HCT116 (cell line): ENCODE data around the gene KLHL11. TPM values are rescaled to one million over a fixed set of nuclear protein-coding genes. Genes with fewer than 3 reads are reported as not detected.

ENCODE experiments used
- ATAC-seq: fragments of 200-7000 bp; cut with Tn5 transposase; 2 replicates; pipeline ENCODE4 v1.9.1; 2020; ENCODE audit warnings: mild to moderate bottlenecking, moderate library complexity
- BruUV-seq: library from RNA; stranded (reverse); fragments of 400-500 nt; replicated peaks from 2 replicates; lab custom pipeline; 2021; lab: Mats Ljungman, UMichigan
- CTCF ChIA-PET: fragments of 300-600 bp; sonication (Branson Sonifier 250); formaldehyde crosslinking; loops from one replicate; lab custom pipeline; 2021; ENCODE audit warnings: antibody characterized with exemption; lab: Charles Lee
- POLR2A ChIA-PET: fragments of 300-600, 350-600 bp; sonication (Branson Sonifier 250); formaldehyde crosslinking; loops from one replicate; lab custom pipeline; 2021; ENCODE audit warnings: antibody characterized with exemption; lab: Charles Lee
- RAD21 ChIA-PET, 2 experiments: fragments of 300-600 bp; sonication (Branson Sonifier 250); formaldehyde crosslinking; loops; one replicate each; lab custom pipeline; 2023; ENCODE audit warnings: low total read pairs in 2 of 2; ENCODE audit not compliant: uncharacterized antibody in 2 of 2, unreplicated experiment in 2 of 2, low non-redundant PET in 1 of 2; lab: Charles Lee
- DNase-seq: peaks from one replicate; pipeline ENCODE4 v3.0.0-alpha.2; 2010; ENCODE audit warnings: low read depth, low spot score
- H2AFZ ChIP-seq: fragments of 200-600 bp; shearing (Covaris generic), sonication (generic); 2 replicates; pipeline ENCODE4 v1.6.1; 2017; ENCODE audit warnings: low read depth, mixed run types, mixed read lengths, antibody characterized with exemption, low read length; ENCODE audit not compliant: poor library complexity, severe bottlenecking
- H3K27ac ChIP-seq: 2 replicates; pipeline ENCODE4 v1.5.1; 2012; ENCODE audit warnings: low read depth, low read length
- H3K27me3 ChIP-seq: fragments of 200-600 bp; sonication (generic); 2 replicates; pipeline ENCODE4 v1.6.1; 2016; ENCODE audit warnings: mixed run types, low read length, mixed read lengths; ENCODE audit not compliant: insufficient read depth
- H3K36me3 ChIP-seq, 2 experiments: fragments of 200-500 bp in 1 of 2; fragments of 200-600 bp in 1 of 2; sonication (Bioruptor generic) in 1 of 2; sonication (generic) in 1 of 2; 2 replicates each; pipeline versions ENCODE4 v1.5.1 to v1.6.1; 2014 to 2016; ENCODE audit warnings: low read length in 2 of 2, inconsistent platforms in 1 of 2, mixed read lengths in 1 of 2, mixed run types in 1 of 2; ENCODE audit not compliant: insufficient read depth in 2 of 2, control insufficient read depth in 1 of 2
- H3K4me1 ChIP-seq, 2 experiments: fragments of 200-600 bp in 1 of 2; sonication (generic) in 1 of 2; 2 replicates each; pipeline versions ENCODE4 v1.5.1 to v1.6.1; 2012 to 2017; ENCODE audit warnings: low read length in 2 of 2, inconsistent platforms in 1 of 2, mild to moderate bottlenecking in 1 of 2, mixed read lengths in 1 of 2, mixed run types in 1 of 2, moderate library complexity in 1 of 2; ENCODE audit not compliant: insufficient read depth in 2 of 2, control insufficient read depth in 1 of 2
- H3K4me2 ChIP-seq: fragments of 200-600 bp; sonication (generic); 2 replicates; pipeline ENCODE4 v1.6.1; 2017; ENCODE audit warnings: mixed run types, low read length, mixed read lengths
- H3K4me3 ChIP-seq, 2 experiments: fragments of 200-600 bp in 1 of 2; sonication (generic) in 1 of 2; replicated peaks in 1 of 2; 2 replicates each; pipeline ENCODE4 v1.5.1; 2011 to 2016; ENCODE audit warnings: low read length in 2 of 2, control low read depth in 1 of 2, low read depth in 1 of 2, mild to moderate bottlenecking in 1 of 2, mixed read lengths in 1 of 2, mixed run types in 1 of 2
- H3K79me2 ChIP-seq: fragments of 200-600 bp; sonication (generic); 2 replicates; pipeline ENCODE4 v1.6.1; 2017; ENCODE audit warnings: mild to moderate bottlenecking, mixed run types, low read length, moderate library complexity, mixed read lengths; ENCODE audit not compliant: insufficient read depth
- H3K9ac ChIP-seq: fragments of 200-600 bp; sonication (generic); 2 replicates; pipeline ENCODE4 v1.6.1; 2016; ENCODE audit warnings: low read length, mixed read lengths
- H3K9me2 ChIP-seq: fragments of 200-600 bp; sonication (generic), shearing (Covaris generic); 2 replicates; pipeline ENCODE4 v1.6.1; 2017; ENCODE audit warnings: mixed run types, mild to moderate bottlenecking, moderate library complexity; ENCODE audit not compliant: insufficient read depth
- H3K9me3 ChIP-seq, 2 experiments: fragments of 200-500 bp in 1 of 2; fragments of 200-600 bp in 1 of 2; sonication (Bioruptor generic) in 1 of 2; sonication (generic) in 1 of 2; 2 replicates each; pipeline ENCODE4 v1.6.1; 2014 to 2017; ENCODE audit warnings: low read length in 2 of 2, mixed read lengths in 2 of 2, inconsistent platforms in 1 of 2, low read depth in 1 of 2, mild to moderate bottlenecking in 1 of 2, mixed run types in 1 of 2, moderate library complexity in 1 of 2; ENCODE audit not compliant: control insufficient read depth in 1 of 2, insufficient read depth in 1 of 2
- H4K20me1 ChIP-seq: fragments of 200-600 bp; sonication (generic), shearing (Covaris generic); 2 replicates; pipeline ENCODE4 v1.6.1; 2017; ENCODE audit warnings: mixed run types, mild to moderate bottlenecking, moderate library complexity; ENCODE audit not compliant: insufficient read depth
- CBX3 ChIP-seq: IDR thresholded peaks from 2 replicates; pipeline ENCODE4 v1.6.1; 2012; ENCODE audit warnings: low read depth
- CEBPB ChIP-seq: IDR thresholded peaks from 2 replicates; pipeline ENCODE4 v1.6.1; 2012; ENCODE audit warnings: low read depth
- ELF1 ChIP-seq: IDR thresholded peaks from 2 replicates; pipeline ENCODE4 v1.6.1; 2012; ENCODE audit warnings: low read depth, borderline replicate concordance
- EZH2 ChIP-seq: fragments of 200-600 bp; sonication (generic); IDR thresholded peaks from 2 replicates; pipeline ENCODE4 v1.6.1; 2017; ENCODE audit warnings: antibody characterized with exemption, mixed run types
- FOSL1 ChIP-seq: IDR thresholded peaks from 2 replicates; pipeline ENCODE4 v1.6.1; 2012; ENCODE audit warnings: low read depth
- JUND ChIP-seq: IDR thresholded peaks from 2 replicates; pipeline ENCODE4 v1.6.1; 2012
- POLR2AphosphoS5 ChIP-seq: IDR thresholded peaks from 2 replicates; pipeline ENCODE4 v1.6.1; 2011; ENCODE audit warnings: mild to moderate bottlenecking, low read depth, low read length, moderate library complexity
- RAD21 ChIP-seq: IDR thresholded peaks from 2 replicates; pipeline ENCODE4 v1.6.1; 2012; ENCODE audit warnings: low read depth, mild to moderate bottlenecking
- SIN3A ChIP-seq: IDR thresholded peaks from 2 replicates; pipeline ENCODE4 v1.6.1; 2012; ENCODE audit warnings: low read depth
- TCF7L2 ChIP-seq: IDR thresholded peaks from 2 replicates; pipeline ENCODE4 v1.7.0; 2011; ENCODE audit warnings: borderline replicate concordance, inconsistent platforms; ENCODE audit not compliant: insufficient read depth, insufficient read length; ENCODE audit errors: extremely low read depth
- ZNF274 ChIP-seq: fragments of 200-500 bp; sonication (Bioruptor generic); IDR thresholded peaks from 2 replicates; pipeline ENCODE4 v1.6.1; 2014; ENCODE audit warnings: mild to moderate bottlenecking, low read depth, low read length, inconsistent platforms
- intact Hi-C: fragments of 100-400 bp; cut with micrococcal nuclease; formaldehyde crosslinking; loops from 2 replicates; pipeline ENCODE4 v1.10.0; 2022
- total RNA-seq: library from RNA; stranded (reverse); gene quantifications from one replicate; pipeline ENCODE4 v1.2.1, GENCODE V29; 2021; ENCODE audit not compliant: unreplicated experiment
- TF ChIP-seq, protein P1 (sequence below): IDR thresholded peaks from 2 replicates; pipeline ENCODE4 v1.6.1; 2012
- TF ChIP-seq, protein P2 (sequence below): IDR thresholded peaks from 2 replicates; pipeline ENCODE4 v1.6.1; 2012; ENCODE audit warnings: low read depth
- TF ChIP-seq, protein P3 (sequence below): IDR thresholded peaks from 2 replicates; pipeline ENCODE4 v1.6.1; 2012
- TF ChIP-seq, protein P4 (sequence below), 3 experiments: fragments of 200-600 bp in 1 of 3; sonication (generic) in 1 of 3; IDR thresholded peaks in 2 of 3; conservative IDR thresholded peaks in 1 of 3; 2 replicates each; pipeline ENCODE4 v1.5.1; 2012 to 2017; ENCODE audit warnings: low read depth in 2 of 3, low read length in 2 of 3, antibody characterized with exemption in 1 of 3, borderline replicate concordance in 1 of 3, control low read depth in 1 of 3, mild to moderate bottlenecking in 1 of 3, mixed read lengths in 1 of 3, mixed run types in 1 of 3, moderate library complexity in 1 of 3; ENCODE audit not compliant: insufficient read depth in 1 of 3
- TF ChIP-seq, protein P5 (sequence below): IDR thresholded peaks from 2 replicates; pipeline ENCODE4 v1.6.1; 2011; ENCODE audit warnings: mild to moderate bottlenecking, low read length, moderate library complexity; ENCODE audit not compliant: insufficient replicate concordance; ENCODE audit errors: extremely low read depth

Gene KLHL11
- total RNA-seq, 1 experiment from 2014 or later = 22.4 TPM

DNA sequence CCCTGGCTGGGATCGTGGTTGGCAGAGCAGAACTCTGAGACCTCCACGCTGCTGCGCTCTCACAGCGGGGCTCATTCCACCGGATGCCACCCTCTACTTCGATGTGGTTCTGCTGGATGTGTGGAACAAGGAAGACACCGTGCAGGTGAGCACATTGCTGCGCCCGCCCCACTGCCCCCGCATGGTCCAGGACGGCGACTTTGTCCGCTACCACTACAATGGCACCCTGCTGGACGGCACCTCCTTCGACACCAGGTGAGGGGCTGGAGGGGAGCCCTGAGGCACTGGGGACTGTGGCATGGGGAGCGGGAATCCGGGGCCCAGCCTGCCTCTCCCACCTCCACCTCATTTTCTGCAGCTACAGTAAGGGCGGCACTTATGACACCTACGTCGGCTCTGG lies 47.2 kb downstream of the KLHL11 start:
- Histone ChIP-seq H3K9ac (no peak overlapping the region), H4K20me1 (no peaks in the 10 kb centered on the region), H3K79me2 (peaks cover 19% of the 10 kb centered on the region; the same call in 1 of the 2 replicates), H3K27ac (no peak overlapping the region)
- no TSS peak for BruUV-seq
- TF ChIP-seq POLR2AphosphoS5 (no peak), ELF1 (no peak), RAD21 (no peak), CBX3 (no peak), TCF7L2 (no peak), FOSL1 (no peak), EZH2 (no peak), JUND (no peak), CEBPB (no peak), ZNF274 (no peak), SIN3A (no peak)
- TF ChIP-seq, protein P1, sequence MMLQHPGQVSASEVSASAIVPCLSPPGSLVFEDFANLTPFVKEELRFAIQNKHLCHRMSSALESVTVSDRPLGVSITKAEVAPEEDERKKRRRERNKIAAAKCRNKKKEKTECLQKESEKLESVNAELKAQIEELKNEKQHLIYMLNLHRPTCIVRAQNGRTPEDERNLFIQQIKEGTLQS = no peak
- TF ChIP-seq, protein P2, sequence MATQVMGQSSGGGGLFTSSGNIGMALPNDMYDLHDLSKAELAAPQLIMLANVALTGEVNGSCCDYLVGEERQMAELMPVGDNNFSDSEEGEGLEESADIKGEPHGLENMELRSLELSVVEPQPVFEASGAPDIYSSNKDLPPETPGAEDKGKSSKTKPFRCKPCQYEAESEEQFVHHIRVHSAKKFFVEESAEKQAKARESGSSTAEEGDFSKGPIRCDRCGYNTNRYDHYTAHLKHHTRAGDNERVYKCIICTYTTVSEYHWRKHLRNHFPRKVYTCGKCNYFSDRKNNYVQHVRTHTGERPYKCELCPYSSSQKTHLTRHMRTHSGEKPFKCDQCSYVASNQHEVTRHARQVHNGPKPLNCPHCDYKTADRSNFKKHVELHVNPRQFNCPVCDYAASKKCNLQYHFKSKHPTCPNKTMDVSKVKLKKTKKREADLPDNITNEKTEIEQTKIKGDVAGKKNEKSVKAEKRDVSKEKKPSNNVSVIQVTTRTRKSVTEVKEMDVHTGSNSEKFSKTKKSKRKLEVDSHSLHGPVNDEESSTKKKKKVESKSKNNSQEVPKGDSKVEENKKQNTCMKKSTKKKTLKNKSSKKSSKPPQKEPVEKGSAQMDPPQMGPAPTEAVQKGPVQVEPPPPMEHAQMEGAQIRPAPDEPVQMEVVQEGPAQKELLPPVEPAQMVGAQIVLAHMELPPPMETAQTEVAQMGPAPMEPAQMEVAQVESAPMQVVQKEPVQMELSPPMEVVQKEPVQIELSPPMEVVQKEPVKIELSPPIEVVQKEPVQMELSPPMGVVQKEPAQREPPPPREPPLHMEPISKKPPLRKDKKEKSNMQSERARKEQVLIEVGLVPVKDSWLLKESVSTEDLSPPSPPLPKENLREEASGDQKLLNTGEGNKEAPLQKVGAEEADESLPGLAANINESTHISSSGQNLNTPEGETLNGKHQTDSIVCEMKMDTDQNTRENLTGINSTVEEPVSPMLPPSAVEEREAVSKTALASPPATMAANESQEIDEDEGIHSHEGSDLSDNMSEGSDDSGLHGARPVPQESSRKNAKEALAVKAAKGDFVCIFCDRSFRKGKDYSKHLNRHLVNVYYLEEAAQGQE = no peak
- TF ChIP-seq, protein P3, sequence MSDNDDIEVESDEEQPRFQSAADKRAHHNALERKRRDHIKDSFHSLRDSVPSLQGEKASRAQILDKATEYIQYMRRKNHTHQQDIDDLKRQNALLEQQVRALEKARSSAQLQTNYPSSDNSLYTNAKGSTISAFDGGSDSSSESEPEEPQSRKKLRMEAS = no peak
- TF ChIP-seq, protein P4, sequence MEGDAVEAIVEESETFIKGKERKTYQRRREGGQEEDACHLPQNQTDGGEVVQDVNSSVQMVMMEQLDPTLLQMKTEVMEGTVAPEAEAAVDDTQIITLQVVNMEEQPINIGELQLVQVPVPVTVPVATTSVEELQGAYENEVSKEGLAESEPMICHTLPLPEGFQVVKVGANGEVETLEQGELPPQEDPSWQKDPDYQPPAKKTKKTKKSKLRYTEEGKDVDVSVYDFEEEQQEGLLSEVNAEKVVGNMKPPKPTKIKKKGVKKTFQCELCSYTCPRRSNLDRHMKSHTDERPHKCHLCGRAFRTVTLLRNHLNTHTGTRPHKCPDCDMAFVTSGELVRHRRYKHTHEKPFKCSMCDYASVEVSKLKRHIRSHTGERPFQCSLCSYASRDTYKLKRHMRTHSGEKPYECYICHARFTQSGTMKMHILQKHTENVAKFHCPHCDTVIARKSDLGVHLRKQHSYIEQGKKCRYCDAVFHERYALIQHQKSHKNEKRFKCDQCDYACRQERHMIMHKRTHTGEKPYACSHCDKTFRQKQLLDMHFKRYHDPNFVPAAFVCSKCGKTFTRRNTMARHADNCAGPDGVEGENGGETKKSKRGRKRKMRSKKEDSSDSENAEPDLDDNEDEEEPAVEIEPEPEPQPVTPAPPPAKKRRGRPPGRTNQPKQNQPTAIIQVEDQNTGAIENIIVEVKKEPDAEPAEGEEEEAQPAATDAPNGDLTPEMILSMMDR (IDR thresholded peaks at IDR 0.05 in 2 of 3, conservative IDR thresholded peaks at IDR 0.05 in 1 of 3; ENCODE audit: borderline replicate concordance in 1 of 3, insufficient read depth in 1 of 3, low read depth in 2 of 3, low read length in 2 of 3) = no peak
- TF ChIP-seq, protein P5, sequence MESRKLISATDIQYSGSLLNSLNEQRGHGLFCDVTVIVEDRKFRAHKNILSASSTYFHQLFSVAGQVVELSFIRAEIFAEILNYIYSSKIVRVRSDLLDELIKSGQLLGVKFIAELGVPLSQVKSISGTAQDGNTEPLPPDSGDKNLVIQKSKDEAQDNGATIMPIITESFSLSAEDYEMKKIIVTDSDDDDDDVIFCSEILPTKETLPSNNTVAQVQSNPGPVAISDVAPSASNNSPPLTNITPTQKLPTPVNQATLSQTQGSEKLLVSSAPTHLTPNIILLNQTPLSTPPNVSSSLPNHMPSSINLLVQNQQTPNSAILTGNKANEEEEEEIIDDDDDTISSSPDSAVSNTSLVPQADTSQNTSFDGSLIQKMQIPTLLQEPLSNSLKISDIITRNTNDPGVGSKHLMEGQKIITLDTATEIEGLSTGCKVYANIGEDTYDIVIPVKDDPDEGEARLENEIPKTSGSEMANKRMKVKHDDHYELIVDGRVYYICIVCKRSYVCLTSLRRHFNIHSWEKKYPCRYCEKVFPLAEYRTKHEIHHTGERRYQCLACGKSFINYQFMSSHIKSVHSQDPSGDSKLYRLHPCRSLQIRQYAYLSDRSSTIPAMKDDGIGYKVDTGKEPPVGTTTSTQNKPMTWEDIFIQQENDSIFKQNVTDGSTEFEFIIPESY = no peak
- TF ChIP-seq, all 23 proteins: peak for 0
- DNase-seq = no peak
- no peaks in the 10 kb centered on the region for H3K9me3 ChIP-seq
- intact Hi-C loops = no loop called here
- ChIA-PET RAD21 (no interaction called here), CTCF (no interaction called here), POLR2A (no interaction called here)
- H2AFZ ChIP-seq = no peak overlapping the region
- no peaks in the 10 kb centered on the region; a peak in 1 of 4 replicates for H3K36me3 ChIP-seq
- no peaks in the 10 kb centered on the region for H3K9me2 ChIP-seq
- peaks cover 2 to 8% of the 10 kb centered on the region in 2 experiments; a peak in 2 of 4 replicates for H3K4me1 ChIP-seq
- ATAC-seq = no peak
- H3K4me2 ChIP-seq = no peak overlapping the region
- H3K27me3 ChIP-seq = no peaks in the 10 kb centered on the region
- no peak overlapping the region for H3K4me3 ChIP-seq
